ENCODE measurements around the gene AGAP1.
"Not testable (repeated sequence)": the region's sequence is repeated elsewhere in the genome, so short reads cannot be mapped to it uniquely, and the experiment has no call there.

DNA sequence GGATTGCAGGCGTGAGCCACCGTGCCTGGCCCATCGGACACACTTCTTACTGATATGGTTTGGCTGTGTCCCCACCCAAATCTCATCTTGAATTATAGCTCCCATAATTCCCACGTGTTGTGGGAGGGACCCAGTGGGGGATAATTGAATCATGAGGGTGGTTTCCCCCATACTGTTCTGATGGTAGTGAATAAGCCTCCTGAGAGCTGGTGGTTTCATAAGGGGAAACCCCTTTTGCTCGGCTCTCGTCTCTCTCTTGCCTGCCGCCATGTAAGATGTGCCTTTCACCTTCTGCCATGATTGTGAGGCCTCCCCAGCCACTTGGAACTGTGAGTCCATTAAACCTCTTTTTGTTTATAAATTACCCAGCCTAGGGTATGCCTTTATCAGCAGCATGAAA is 109.1 kb downstream of the AGAP1 start:
- TF ChIP-seq, protein P1, sequence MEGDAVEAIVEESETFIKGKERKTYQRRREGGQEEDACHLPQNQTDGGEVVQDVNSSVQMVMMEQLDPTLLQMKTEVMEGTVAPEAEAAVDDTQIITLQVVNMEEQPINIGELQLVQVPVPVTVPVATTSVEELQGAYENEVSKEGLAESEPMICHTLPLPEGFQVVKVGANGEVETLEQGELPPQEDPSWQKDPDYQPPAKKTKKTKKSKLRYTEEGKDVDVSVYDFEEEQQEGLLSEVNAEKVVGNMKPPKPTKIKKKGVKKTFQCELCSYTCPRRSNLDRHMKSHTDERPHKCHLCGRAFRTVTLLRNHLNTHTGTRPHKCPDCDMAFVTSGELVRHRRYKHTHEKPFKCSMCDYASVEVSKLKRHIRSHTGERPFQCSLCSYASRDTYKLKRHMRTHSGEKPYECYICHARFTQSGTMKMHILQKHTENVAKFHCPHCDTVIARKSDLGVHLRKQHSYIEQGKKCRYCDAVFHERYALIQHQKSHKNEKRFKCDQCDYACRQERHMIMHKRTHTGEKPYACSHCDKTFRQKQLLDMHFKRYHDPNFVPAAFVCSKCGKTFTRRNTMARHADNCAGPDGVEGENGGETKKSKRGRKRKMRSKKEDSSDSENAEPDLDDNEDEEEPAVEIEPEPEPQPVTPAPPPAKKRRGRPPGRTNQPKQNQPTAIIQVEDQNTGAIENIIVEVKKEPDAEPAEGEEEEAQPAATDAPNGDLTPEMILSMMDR (IDR thresholded peaks at IDR 0.05; ENCODE audit: insufficient read depth, low read depth, low read length) = not testable (repeated sequence)
- not testable (repeated sequence) for TF ChIP-seq EZH2 (IDR thresholded peaks at IDR 0.05; ENCODE audit: insufficient read depth, low read length)
